A673 (cell line): ENCODE measurements around the gene P4HB. TPM values are rescaled to one million over a fixed set of nuclear protein-coding genes. Genes with fewer than 3 reads are reported as not detected.

Experiments
- BruUV-seq: library from RNA; stranded (reverse); fragments of 400-500 nt; replicated peaks from 2 replicates; lab custom pipeline; 2021; lab: Mats Ljungman, UMichigan
- CTCF ChIA-PET: fragments of 300-600 bp; sonication (Branson Sonifier 250); formaldehyde crosslinking; loops from one replicate; lab custom pipeline; 2022; ENCODE audit warnings: antibody characterized with exemption; lab: Charles Lee
- POLR2A ChIA-PET: fragments of 300-600 bp; sonication (Branson Sonifier 250); formaldehyde crosslinking; loops from one replicate; lab custom pipeline; 2022; ENCODE audit warnings: antibody characterized with exemption; ENCODE audit not compliant: low non-redundant PET; lab: Charles Lee
- DNase-seq: peaks from one replicate; pipeline ENCODE4 v3.0.0-alpha.2; 2015; ENCODE audit warnings: low spot score
- H3K27ac ChIP-seq: fragments of 200-600 bp; sonication (generic); 2 replicates; pipeline ENCODE4 v1.5.1; 2016; ENCODE audit warnings: mixed run types, low read depth, mild to moderate bottlenecking, mixed read lengths, antibody characterized with exemption, low read length; ENCODE audit not compliant: poor library complexity, severe bottlenecking
- H3K27me3 ChIP-seq: fragments of 200-600 bp; sonication (generic); replicated peaks from 2 replicates; pipeline ENCODE4 v1.6.1; 2017; ENCODE audit warnings: mixed run types, low read depth, mild to moderate bottlenecking, mixed read lengths, antibody characterized with exemption, low read length; ENCODE audit not compliant: insufficient read depth, poor library complexity
- H3K36me3 ChIP-seq: fragments of 200-600 bp; sonication (generic); 2 replicates; pipeline ENCODE4 v1.6.1; 2016; ENCODE audit warnings: mixed run types, mild to moderate bottlenecking, mixed read lengths, antibody characterized with exemption, low read length; ENCODE audit not compliant: insufficient read depth, poor library complexity, severe bottlenecking
- H3K4me1 ChIP-seq: fragments of 200-600 bp; sonication (generic); 2 replicates; pipeline ENCODE4 v1.6.1; 2017; ENCODE audit warnings: mixed run types, mild to moderate bottlenecking, mixed read lengths, antibody characterized with exemption, low read length; ENCODE audit not compliant: insufficient read depth, poor library complexity, severe bottlenecking
- H3K4me3 ChIP-seq: fragments of 200-600 bp; sonication (generic); 2 replicates; pipeline ENCODE4 v1.5.1; 2016; ENCODE audit warnings: low read depth, mixed run types, mild to moderate bottlenecking, mixed read lengths, low read length; ENCODE audit not compliant: poor library complexity, severe bottlenecking
- H3K9me3 ChIP-seq: fragments of 200-600 bp; sonication (generic); 2 replicates; pipeline ENCODE4 v1.6.1; 2016; ENCODE audit warnings: mixed run types, low read depth, mild to moderate bottlenecking, mixed read lengths, antibody characterized with exemption, low read length; ENCODE audit not compliant: poor library complexity, severe bottlenecking
- EZH2 ChIP-seq: fragments of 200-600 bp; sonication (generic); IDR thresholded peaks from 2 replicates; pipeline ENCODE4 v1.6.1; 2017; ENCODE audit warnings: borderline replicate concordance, low read depth, mild to moderate bottlenecking, mixed read lengths, antibody characterized with exemption, low read length; ENCODE audit not compliant: poor library complexity, severe bottlenecking
- intact Hi-C: fragments of 100-400 bp; cut with micrococcal nuclease; formaldehyde crosslinking; loops from one replicate; pipeline ENCODE4 v1.10.0; 2022; ENCODE audit not compliant: unreplicated experiment
- total RNA-seq: library from RNA; stranded (reverse); gene quantifications from 2 replicates; pipeline ENCODE4 v1.2.3, GENCODE V29; 2021
- TF ChIP-seq, protein P1 (sequence below): fragments of 300-800, 200-600 bp; sonication (generic); conservative IDR thresholded peaks from 2 replicates; pipeline ENCODE4 v1.5.1; 2017; ENCODE audit warnings: low read depth, mild to moderate bottlenecking, antibody characterized with exemption, low read length, moderate library complexity, mixed read lengths

The P4HB gene
- total RNA-seq, 1 experiment from 2014 or later, result 503 TPM

DNA sequence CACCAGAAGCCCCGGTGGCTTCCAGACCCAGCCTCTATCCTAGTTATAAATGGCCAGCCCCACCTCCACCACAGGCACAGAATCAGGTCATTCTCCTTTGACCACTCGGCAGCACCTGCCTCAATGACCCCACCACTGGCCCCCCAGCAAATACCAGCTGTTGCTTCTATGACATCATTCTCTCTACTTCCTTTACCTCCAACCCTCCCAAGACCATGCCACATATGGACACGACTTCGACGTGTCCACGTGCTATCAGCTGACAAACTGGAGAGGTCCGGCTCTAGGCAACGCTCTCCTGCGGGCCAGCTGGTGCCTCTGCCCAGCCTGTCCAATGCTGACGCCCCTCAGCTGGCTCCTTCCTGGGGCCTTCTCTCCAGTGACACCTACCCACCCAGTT lies 25.1 kb upstream of the P4HB start:
- Histone ChIP-seq H3K36me3 (peaks cover 79% of the 10 kb centered on the region), H3K27ac (no peak overlapping the region), H3K27me3 (no peaks in the 10 kb centered on the region), H3K4me3 (no peak overlapping the region), H3K9me3 (no peaks in the 10 kb centered on the region), H3K4me1 (peaks cover 10% of the 10 kb centered on the region)
- DNase-seq, result no peak
- no TSS peak for BruUV-seq
- POLR2A ChIA-PET, result no interaction called here
- no peak for TF ChIP-seq EZH2
- TF ChIP-seq, protein P1, sequence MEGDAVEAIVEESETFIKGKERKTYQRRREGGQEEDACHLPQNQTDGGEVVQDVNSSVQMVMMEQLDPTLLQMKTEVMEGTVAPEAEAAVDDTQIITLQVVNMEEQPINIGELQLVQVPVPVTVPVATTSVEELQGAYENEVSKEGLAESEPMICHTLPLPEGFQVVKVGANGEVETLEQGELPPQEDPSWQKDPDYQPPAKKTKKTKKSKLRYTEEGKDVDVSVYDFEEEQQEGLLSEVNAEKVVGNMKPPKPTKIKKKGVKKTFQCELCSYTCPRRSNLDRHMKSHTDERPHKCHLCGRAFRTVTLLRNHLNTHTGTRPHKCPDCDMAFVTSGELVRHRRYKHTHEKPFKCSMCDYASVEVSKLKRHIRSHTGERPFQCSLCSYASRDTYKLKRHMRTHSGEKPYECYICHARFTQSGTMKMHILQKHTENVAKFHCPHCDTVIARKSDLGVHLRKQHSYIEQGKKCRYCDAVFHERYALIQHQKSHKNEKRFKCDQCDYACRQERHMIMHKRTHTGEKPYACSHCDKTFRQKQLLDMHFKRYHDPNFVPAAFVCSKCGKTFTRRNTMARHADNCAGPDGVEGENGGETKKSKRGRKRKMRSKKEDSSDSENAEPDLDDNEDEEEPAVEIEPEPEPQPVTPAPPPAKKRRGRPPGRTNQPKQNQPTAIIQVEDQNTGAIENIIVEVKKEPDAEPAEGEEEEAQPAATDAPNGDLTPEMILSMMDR, result no peak
- CTCF ChIA-PET, result no interaction called here
- intact Hi-C loops, result no loop called here

GRCh38 chr17:81884968-81885367 lies 24.6 kb upstream of the P4HB start:
- Histone ChIP-seq H3K36me3 (peaks cover 79% of the 10 kb centered on the region), H3K27ac (no peak overlapping the region), H3K4me3 (no peak overlapping the region), H3K9me3 (no peaks in the 10 kb centered on the region), H3K27me3 (no peaks in the 10 kb centered on the region), H3K4me1 (peaks cover 6% of the 10 kb centered on the region)
- ChIA-PET CTCF (no interaction called here), POLR2A (no interaction called here)
- intact Hi-C loops, result no loop called here
- BruUV-seq, result no TSS peak
- TF ChIP-seq EZH2, result no peak
- TF ChIP-seq, protein P1, result no peak
- no peak for DNase-seq

DNA sequence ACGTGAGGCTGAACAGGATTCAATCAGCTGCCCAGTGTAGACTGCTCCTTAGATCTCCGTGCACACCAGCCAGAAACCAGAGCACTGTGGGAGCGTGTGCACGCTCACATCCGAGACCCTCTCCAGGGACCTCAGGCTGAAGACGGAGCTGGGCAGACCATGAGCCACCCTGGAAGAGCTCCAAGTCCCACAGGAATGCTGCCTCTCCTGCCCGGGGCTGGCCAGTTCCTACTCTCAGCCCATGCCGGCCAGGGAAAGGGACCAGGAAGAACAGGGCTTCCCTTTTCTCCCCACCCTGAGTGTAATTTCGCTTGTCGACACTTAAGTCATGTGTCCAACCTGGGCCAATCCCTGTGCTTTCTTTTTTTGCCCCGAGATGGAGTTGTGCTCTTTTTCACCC lies 24.2 kb upstream of the P4HB start:
- DNase-seq, result no peak
- no TSS peak for BruUV-seq
- TF ChIP-seq, protein P1, result no peak
- no peak for TF ChIP-seq EZH2
- no peak overlapping the region for H3K27ac ChIP-seq
- H3K9me3 ChIP-seq, result no peaks in the 10 kb centered on the region
- intact Hi-C loops, result no loop called here
- H3K36me3 ChIP-seq, result peaks cover 79% of the 10 kb centered on the region
- H3K4me1 ChIP-seq, result peaks cover 1% of the 10 kb centered on the region
- H3K27me3 ChIP-seq, result no peaks in the 10 kb centered on the region
- POLR2A ChIA-PET, result no interaction called here
- no peak overlapping the region for H3K4me3 ChIP-seq
- CTCF ChIA-PET, result no interaction called here
